KMS-11 (cell line): ENCODE measurements around the gene CAMTA1.

Experiments used
- H2AFZ ChIP-seq: fragments of 200-600 bp; sonication (generic); 2 replicates; pipeline ENCODE4 v1.6.1; 2016; ENCODE audit warnings: antibody characterized with exemption, mixed run types, low read depth
- H3K27ac ChIP-seq: fragments of 200-600 bp; sonication (generic); 2 replicates; pipeline ENCODE4 v1.6.1; 2016; ENCODE audit warnings: mild to moderate bottlenecking, mixed run types
- H3K27me3 ChIP-seq: fragments of 200-600 bp; sonication (generic); 2 replicates; pipeline ENCODE4 v1.6.1; 2017; ENCODE audit warnings: mild to moderate bottlenecking, low read depth, mixed run types, moderate library complexity; ENCODE audit not compliant: insufficient read depth
- H3K36me3 ChIP-seq: fragments of 200-600 bp; sonication (generic); 2 replicates; pipeline ENCODE4 v1.6.1; 2017; ENCODE audit warnings: mild to moderate bottlenecking, mixed run types; ENCODE audit not compliant: insufficient read depth
- H3K4me1 ChIP-seq: fragments of 200-600 bp; sonication (generic); 2 replicates; pipeline ENCODE4 v1.6.1; 2016; ENCODE audit warnings: mild to moderate bottlenecking, low read depth, mixed run types; ENCODE audit not compliant: poor library complexity, severe bottlenecking
- H3K4me2 ChIP-seq: fragments of 200-600 bp; sonication (generic); 2 replicates; pipeline ENCODE4 v1.7.0; 2016; ENCODE audit warnings: mild to moderate bottlenecking, mixed run types
- H3K4me3 ChIP-seq: fragments of 200-600 bp; sonication (generic); IDR thresholded peaks from 2 replicates; pipeline ENCODE4 v1.6.1; 2017; ENCODE audit warnings: low read depth, low read length, mixed read lengths; ENCODE audit not compliant: insufficient read depth
- H3K79me2 ChIP-seq: fragments of 200-600 bp; sonication (generic); 2 replicates; pipeline ENCODE4 v1.6.1; 2016; ENCODE audit warnings: low read depth, mixed run types; ENCODE audit not compliant: insufficient read depth
- H3K9ac ChIP-seq: fragments of 200-600 bp; sonication (generic); 2 replicates; pipeline ENCODE4 v1.6.1; 2016; ENCODE audit warnings: mild to moderate bottlenecking, mixed run types
- H4K20me1 ChIP-seq: fragments of 200-600 bp; sonication (generic); 2 replicates; pipeline ENCODE4 v1.6.1; 2016; ENCODE audit warnings: mild to moderate bottlenecking, mixed run types; ENCODE audit not compliant: insufficient read depth
- TF ChIP-seq, protein P1 (sequence below): fragments of 200-600 bp; sonication (generic); conservative IDR thresholded peaks from 2 replicates; pipeline ENCODE4 v1.6.1; 2017; ENCODE audit warnings: low read depth, mild to moderate bottlenecking, antibody characterized with exemption, low read length, moderate library complexity, mixed read lengths

CAMTA1 gene

GRCh38 chr1:7352364-7352763 is 567.1 kb downstream of the CAMTA1 start:
- no peaks in the 10 kb centered on the region for H4K20me1 ChIP-seq
- H3K27ac ChIP-seq, result no peak overlapping the region
- H3K4me3 ChIP-seq, result no peak overlapping the region
- H3K79me2 ChIP-seq, result no peaks in the 10 kb centered on the region
- no peak overlapping the region for H3K4me2 ChIP-seq
- TF ChIP-seq, protein P1, sequence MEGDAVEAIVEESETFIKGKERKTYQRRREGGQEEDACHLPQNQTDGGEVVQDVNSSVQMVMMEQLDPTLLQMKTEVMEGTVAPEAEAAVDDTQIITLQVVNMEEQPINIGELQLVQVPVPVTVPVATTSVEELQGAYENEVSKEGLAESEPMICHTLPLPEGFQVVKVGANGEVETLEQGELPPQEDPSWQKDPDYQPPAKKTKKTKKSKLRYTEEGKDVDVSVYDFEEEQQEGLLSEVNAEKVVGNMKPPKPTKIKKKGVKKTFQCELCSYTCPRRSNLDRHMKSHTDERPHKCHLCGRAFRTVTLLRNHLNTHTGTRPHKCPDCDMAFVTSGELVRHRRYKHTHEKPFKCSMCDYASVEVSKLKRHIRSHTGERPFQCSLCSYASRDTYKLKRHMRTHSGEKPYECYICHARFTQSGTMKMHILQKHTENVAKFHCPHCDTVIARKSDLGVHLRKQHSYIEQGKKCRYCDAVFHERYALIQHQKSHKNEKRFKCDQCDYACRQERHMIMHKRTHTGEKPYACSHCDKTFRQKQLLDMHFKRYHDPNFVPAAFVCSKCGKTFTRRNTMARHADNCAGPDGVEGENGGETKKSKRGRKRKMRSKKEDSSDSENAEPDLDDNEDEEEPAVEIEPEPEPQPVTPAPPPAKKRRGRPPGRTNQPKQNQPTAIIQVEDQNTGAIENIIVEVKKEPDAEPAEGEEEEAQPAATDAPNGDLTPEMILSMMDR, result no peak
- no peaks in the 10 kb centered on the region for H3K4me1 ChIP-seq
- no peak overlapping the region for H3K9ac ChIP-seq
- H3K27me3 ChIP-seq, result peaks cover 25% of the 10 kb centered on the region; the same call in 1 of the 2 replicates
- no peaks in the 10 kb centered on the region for H3K36me3 ChIP-seq
- no peak overlapping the region for H2AFZ ChIP-seq

DNA sequence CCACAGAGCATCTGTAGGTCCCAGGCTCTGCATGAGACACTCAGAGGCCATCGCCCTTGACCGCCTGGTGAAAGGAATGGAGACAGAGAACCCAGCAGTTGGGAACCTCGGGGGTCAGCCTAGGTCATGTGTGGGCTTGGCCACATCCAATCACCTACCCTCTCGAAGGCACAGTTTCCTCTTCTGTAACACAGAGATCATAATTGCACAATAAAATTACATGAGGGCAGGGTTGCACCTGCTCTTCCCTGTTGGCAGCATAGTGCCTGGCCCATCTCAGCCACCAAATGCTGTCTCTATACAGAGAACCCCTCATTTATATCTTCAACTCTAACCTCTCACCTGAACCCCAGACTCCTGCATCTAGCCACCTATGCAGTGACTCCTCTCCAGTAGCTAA is 567.7 kb downstream of the CAMTA1 start:
- Histone ChIP-seq H3K4me2 (no peak overlapping the region), H3K9ac (no peak overlapping the region), H4K20me1 (no peaks in the 10 kb centered on the region), H3K27ac (no peak overlapping the region), H3K4me1 (no peaks in the 10 kb centered on the region), H3K79me2 (no peaks in the 10 kb centered on the region), H3K27me3 (peaks cover 21% of the 10 kb centered on the region; the same call in 1 of the 2 replicates), H3K4me3 (no peak overlapping the region), H2AFZ (no peak overlapping the region), H3K36me3 (no peaks in the 10 kb centered on the region)
- TF ChIP-seq, protein P1, result no peak

GRCh38 chr1:7355646-7356045 is 570.4 kb downstream of the CAMTA1 start:
- peaks cover 12% of the 10 kb centered on the region; the same call in 1 of the 2 replicates for H3K27me3 ChIP-seq
- TF ChIP-seq, protein P1, result no peak

GRCh38 chr1:7356079-7356478 is 570.8 kb downstream of the CAMTA1 start:
- H3K79me2 ChIP-seq, result no peaks in the 10 kb centered on the region
- H3K4me3 ChIP-seq, result no peak overlapping the region
- no peak overlapping the region for H2AFZ ChIP-seq
- no peak overlapping the region for H3K4me2 ChIP-seq
- H3K27me3 ChIP-seq, result peaks cover 10% of the 10 kb centered on the region; the same call in 1 of the 2 replicates
- H4K20me1 ChIP-seq, result no peaks in the 10 kb centered on the region
- TF ChIP-seq, protein P1, result no peak
- no peaks in the 10 kb centered on the region for H3K36me3 ChIP-seq
- no peaks in the 10 kb centered on the region for H3K4me1 ChIP-seq
- H3K27ac ChIP-seq, result no peak overlapping the region
- no peak overlapping the region for H3K9ac ChIP-seq

More at GRCh38 chr1:7355646-7356045, 570.4 kb downstream of the CAMTA1 start:
- Histone ChIP-seq H3K4me1 (no peaks in the 10 kb centered on the region), H2AFZ (no peak overlapping the region), H3K4me3 (no peak overlapping the region), H3K79me2 (no peaks in the 10 kb centered on the region), H3K36me3 (no peaks in the 10 kb centered on the region), H3K9ac (no peak overlapping the region), H4K20me1 (no peaks in the 10 kb centered on the region), H3K27ac (no peak overlapping the region), H3K4me2 (no peak overlapping the region)

- Histone ChIP-seq H3K36me3 (no peaks in the 10 kb centered on the region), H3K4me3 (no peak overlapping the region), H3K27me3 (no peaks in the 10 kb centered on the region; the same call in 1 of the 2 replicates), H3K4me1 (no peaks in the 10 kb centered on the region), H3K27ac (no peak overlapping the region), H3K9ac (no peak overlapping the region), H3K79me2 (no peaks in the 10 kb centered on the region), H4K20me1 (no peaks in the 10 kb centered on the region), H2AFZ (no peak overlapping the region), H3K4me2 (no peak overlapping the region)
- TF ChIP-seq, protein P1, result no peak
These were observed 573.2 kb downstream of the CAMTA1 start for GRCh38 chr1:7358425-7358824.
